Brain microvascular endothelial cell (primary cell): ENCODE measurements around the gene REEP1.
"Not testable (repeated sequence)": the region's sequence is repeated elsewhere in the genome, so short reads cannot be mapped to it uniquely, and the experiment has no call there.

Experiments
- DNase-seq: peaks from one replicate; pipeline ENCODE4 v3.0.0-alpha.2; 2020
- H3K27ac ChIP-seq: fragments of 250-450 bp; sonication (Bioruptor Pico); 2 replicates; pipeline ENCODE4 v1.5.1; 2020; ENCODE audit warnings: mild to moderate bottlenecking, moderate library complexity
- H3K27me3 ChIP-seq: fragments of 250-450 bp; sonication (Bioruptor Pico); replicated peaks from 2 replicates; pipeline ENCODE4 v1.5.1; 2020; ENCODE audit warnings: mild to moderate bottlenecking
- H3K36me3 ChIP-seq: fragments of 250-450 bp; sonication (Bioruptor Pico); replicated peaks from 2 replicates; pipeline ENCODE4 v1.5.1; 2020; ENCODE audit warnings: mild to moderate bottlenecking
- H3K4me3 ChIP-seq: 2 replicates; pipeline ENCODE4 v1.5.1; 2011; ENCODE audit warnings: low read depth, mild to moderate bottlenecking, control low read depth, low read length, moderate library complexity
- in situ Hi-C: cut with HindIII; loops from 2 replicates; pipeline ENCODE4 v1.10.0; 2017; ENCODE audit warnings: low sequenced_read_pairs, low pct_ligation_motif_present
- TF ChIP-seq, protein P1 (sequence below): IDR thresholded peaks from 2 replicates; pipeline ENCODE4 v1.5.1; 2011; ENCODE audit warnings: low read depth, mild to moderate bottlenecking, moderate library complexity, low read length, control low read depth, inconsistent platforms; ENCODE audit errors: missing control alignments

REEP1 gene

DNA sequence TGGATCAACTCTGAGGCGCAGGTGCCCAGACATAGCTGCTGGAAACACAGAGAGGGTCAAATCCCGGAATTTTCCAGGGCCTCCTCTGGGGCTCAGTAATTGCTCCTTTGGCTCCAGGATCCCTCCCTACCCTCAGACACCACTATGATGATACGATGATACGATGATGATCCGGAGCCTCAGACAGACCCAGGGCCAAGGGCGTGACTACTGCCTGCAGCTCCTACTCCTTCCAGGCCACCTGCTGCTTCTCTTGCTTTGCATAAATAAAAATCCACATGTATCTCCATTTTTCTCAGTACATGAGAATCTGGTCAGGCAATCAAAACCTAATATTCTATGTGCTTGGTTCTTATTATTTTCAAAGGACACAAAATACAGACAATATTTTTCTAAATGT is 104.5 kb downstream of the REEP1 start:
- no peak overlapping the region for H3K4me3 ChIP-seq
- TF ChIP-seq, protein P1, sequence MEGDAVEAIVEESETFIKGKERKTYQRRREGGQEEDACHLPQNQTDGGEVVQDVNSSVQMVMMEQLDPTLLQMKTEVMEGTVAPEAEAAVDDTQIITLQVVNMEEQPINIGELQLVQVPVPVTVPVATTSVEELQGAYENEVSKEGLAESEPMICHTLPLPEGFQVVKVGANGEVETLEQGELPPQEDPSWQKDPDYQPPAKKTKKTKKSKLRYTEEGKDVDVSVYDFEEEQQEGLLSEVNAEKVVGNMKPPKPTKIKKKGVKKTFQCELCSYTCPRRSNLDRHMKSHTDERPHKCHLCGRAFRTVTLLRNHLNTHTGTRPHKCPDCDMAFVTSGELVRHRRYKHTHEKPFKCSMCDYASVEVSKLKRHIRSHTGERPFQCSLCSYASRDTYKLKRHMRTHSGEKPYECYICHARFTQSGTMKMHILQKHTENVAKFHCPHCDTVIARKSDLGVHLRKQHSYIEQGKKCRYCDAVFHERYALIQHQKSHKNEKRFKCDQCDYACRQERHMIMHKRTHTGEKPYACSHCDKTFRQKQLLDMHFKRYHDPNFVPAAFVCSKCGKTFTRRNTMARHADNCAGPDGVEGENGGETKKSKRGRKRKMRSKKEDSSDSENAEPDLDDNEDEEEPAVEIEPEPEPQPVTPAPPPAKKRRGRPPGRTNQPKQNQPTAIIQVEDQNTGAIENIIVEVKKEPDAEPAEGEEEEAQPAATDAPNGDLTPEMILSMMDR, result no peak
- no peak overlapping the region for H3K27ac ChIP-seq
- no peaks in the 10 kb centered on the region for H3K36me3 ChIP-seq
- no peak for DNase-seq
- in situ Hi-C loops, result no loop called here
- no peaks in the 10 kb centered on the region for H3K27me3 ChIP-seq

DNA sequence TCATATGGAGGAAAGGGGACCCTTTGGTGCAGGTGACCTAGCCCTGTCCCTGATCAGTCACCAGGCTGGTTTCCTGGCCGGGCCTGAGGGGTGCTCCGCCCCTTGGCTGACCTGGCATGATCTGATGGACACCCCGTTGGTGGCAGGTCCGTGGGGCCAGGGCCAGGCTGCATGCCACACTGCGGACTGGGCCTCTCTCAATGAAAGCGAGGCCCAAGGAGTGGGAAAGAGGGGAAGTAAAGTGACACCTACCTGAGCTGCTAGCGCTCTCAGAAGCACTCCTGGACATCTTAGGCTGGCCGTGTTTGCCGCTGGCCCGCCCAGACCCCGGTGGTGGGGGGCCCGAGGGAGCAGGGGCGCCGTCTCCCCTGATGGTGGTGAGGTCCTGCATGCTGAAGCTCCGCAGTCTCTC is 105.0 kb downstream of the REEP1 start:
- in situ Hi-C loops, result no loop called here
- H3K27ac ChIP-seq, result no peak overlapping the region
- no peak overlapping the region for H3K4me3 ChIP-seq
- no peaks in the 10 kb centered on the region for H3K27me3 ChIP-seq
- no peaks in the 10 kb centered on the region for H3K36me3 ChIP-seq
- TF ChIP-seq, protein P1, result no peak
- DNase-seq, result no peak

DNA sequence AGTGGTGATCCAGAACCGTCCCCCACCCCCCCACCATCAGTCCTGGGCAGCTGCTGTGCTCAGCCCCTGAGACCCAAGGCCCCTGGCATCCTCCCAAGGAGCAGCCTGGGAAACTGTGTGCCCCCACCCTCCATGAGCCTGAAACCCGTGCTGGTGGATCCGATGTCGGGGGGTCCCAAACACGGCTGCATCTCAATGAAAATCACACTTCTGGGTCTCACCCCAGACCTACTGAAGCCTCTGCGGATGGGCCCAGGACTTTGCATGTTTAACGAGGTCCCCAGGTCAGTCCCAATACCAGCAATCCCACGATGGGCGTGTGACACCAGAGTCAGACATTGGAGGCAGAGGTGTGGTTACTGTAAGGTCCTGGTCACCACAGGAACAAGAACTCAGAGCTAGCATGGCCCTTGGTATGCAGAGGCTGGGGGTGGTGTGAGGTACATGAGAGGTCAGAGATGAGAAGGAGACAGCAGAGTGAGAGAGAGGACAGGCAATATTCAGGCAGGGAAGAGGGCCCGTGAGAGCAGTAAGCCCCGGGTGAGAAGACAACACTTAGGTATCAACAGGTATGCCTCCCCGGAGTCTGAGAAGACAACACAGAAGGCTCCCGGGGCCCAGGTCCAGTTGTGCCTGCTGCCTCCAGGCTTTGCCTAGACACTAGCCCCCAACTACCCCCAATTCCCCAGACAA is 105.6 kb downstream of the REEP1 start:
- in situ Hi-C loops, result no loop called here
- no peak overlapping the region for H3K4me3 ChIP-seq
- H3K36me3 ChIP-seq, result no peaks in the 10 kb centered on the region
- H3K27ac ChIP-seq, result no peak overlapping the region
- no peaks in the 10 kb centered on the region for H3K27me3 ChIP-seq
- TF ChIP-seq, protein P1, result no peak
- DNase-seq, result no peak

DNA sequence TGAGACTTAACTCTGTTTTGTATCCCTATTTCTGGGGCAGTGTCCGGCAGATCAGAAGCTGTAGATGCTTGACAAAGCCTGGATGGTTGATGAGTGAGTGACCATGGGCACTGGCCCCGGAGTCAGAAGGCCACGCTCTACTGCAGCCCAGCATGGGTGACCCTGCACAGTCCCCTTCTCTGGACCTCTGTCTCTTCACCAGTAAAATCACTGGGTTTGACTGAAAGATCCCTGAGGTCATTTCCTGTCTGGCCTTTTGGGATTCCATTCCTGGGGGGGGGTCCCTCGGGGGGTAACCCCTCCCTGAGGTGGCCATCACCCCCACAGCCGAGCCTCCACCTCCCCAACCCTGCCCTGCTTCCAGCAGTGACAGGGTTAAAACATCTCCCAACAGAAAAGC is 106.5 kb downstream of the REEP1 start:
- in situ Hi-C loops, result no loop called here

DNA sequence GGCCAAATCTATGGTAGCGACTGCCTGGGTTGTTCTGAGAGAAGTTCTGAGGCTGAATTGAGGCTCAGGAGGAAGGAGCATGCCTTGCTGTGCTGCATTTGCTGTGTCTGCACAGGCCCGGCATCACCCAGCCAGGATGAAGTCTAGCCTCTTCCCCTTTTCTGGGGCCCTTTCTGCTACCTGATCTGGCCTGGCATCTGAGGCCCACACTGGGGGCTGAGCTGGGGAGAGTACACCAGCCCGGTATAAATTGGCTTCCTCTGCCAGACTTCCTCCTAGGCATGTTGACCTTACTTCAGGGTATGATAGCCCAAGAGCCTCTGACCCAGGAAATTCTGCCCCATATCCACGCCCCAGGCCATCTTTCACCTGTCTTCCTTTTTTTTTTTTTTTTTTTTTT is 108.2 kb downstream of the REEP1 start:
- no peak overlapping the region for H3K4me3 ChIP-seq
- TF ChIP-seq, protein P1, result no peak
- H3K27ac ChIP-seq, result no peak overlapping the region
- H3K36me3 ChIP-seq, result no peaks in the 10 kb centered on the region
- in situ Hi-C loops, result no loop called here
- no peaks in the 10 kb centered on the region for H3K27me3 ChIP-seq
- no peak for DNase-seq

More for the DNA sequence above, 106.5 kb downstream of the REEP1 start:
- H3K27ac ChIP-seq, result no peak overlapping the region
- H3K4me3 ChIP-seq, result no peak overlapping the region
- H3K27me3 ChIP-seq, result no peaks in the 10 kb centered on the region
- TF ChIP-seq, protein P1, result no peak
- no peaks in the 10 kb centered on the region for H3K36me3 ChIP-seq
- DNase-seq, result no peak

DNA sequence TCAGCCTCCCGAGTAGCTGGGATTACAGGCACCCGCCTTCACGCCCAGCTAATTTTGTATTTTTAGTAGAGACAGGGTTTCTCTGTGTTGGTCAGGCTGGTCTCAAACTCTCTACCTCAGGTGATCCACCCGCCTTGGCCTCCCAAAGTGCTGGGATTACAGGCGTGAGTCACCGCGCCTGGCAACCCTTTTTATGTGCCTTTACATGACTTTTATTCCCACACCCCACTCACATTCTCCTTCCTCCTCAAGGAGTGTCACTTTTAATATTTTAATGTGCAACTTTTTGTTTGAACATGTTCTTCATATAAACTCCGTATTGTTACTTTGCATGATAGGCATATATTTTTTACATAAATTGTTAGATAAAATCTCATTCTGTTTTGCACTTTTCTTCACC is 108.9 kb downstream of the REEP1 start:
- H3K27me3 ChIP-seq, in situ Hi-C loops, H3K4me3 ChIP-seq, H3K36me3 ChIP-seq, DNase-seq, H3K27ac ChIP-seq: not testable (repeated sequence)
